Fibroblast of the aortic adventitia (primary cell): ENCODE data around the gene KLK13. TPM values are rescaled to one million over a fixed set of nuclear protein-coding genes. Genes with fewer than 3 reads are reported as not detected.

Experiments used
- DNase-seq: peaks from one replicate; pipeline ENCODE4 v3.0.0-alpha.2; 2010; ENCODE audit warnings: low read depth
- H3K4me3 ChIP-seq: 2 replicates; pipeline ENCODE4 v1.5.1; 2011; ENCODE audit warnings: low read depth, mild to moderate bottlenecking, control low read depth, low read length, moderate library complexity
- total RNA-seq: library from RNA; depleted of rRNA; stranded (reverse); fragments of >200 nt; gene quantifications from 2 replicates; pipeline ENCODE4 v1.2.3, GENCODE V29; 2012; ENCODE audit warnings: low replicate concordance
- TF ChIP-seq, protein P1 (sequence below): IDR thresholded peaks from 2 replicates; pipeline ENCODE4 v1.5.1; 2011; ENCODE audit warnings: mild to moderate bottlenecking, low read length, control low read depth, inconsistent platforms; ENCODE audit not compliant: insufficient read depth

KLK13 gene
- total RNA-seq, 1 donor = not detected

DNA sequence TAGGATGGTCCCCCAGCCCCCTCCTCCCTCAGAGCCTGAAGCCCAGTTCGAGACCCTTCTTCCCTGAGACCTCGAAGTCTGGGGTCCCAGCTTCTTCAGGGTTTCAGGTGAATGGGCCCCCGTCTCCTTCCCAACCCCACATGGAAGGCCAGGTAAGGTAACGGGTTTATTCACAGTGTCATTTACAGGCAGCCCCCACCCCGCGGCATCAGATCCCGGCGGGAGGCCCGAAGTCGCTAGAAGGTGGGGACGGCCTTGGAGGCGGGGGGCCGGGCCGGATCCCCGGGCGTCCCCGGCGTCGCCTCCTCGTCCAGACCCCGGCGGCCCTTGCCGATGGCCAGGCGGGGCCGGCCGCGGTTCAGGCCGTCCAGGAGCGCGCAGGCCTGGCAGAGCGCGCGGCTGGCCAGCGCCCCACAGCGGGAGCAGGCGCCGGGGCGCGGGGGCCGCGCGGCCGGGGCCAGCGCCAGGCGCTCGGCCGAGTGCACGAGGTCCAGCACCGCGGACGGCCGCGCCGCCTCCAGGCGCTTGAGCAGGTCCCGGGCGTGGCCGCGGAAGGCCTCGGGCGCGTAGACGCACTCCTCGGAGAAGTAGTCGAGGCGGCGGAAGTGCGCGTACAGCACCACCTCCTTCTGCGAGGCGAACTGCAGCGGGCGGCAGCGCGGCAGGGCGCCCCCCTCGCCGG, 33.6 kb upstream of the KLK13 start:
- DNase-seq = no peak
- TF ChIP-seq, protein P1, sequence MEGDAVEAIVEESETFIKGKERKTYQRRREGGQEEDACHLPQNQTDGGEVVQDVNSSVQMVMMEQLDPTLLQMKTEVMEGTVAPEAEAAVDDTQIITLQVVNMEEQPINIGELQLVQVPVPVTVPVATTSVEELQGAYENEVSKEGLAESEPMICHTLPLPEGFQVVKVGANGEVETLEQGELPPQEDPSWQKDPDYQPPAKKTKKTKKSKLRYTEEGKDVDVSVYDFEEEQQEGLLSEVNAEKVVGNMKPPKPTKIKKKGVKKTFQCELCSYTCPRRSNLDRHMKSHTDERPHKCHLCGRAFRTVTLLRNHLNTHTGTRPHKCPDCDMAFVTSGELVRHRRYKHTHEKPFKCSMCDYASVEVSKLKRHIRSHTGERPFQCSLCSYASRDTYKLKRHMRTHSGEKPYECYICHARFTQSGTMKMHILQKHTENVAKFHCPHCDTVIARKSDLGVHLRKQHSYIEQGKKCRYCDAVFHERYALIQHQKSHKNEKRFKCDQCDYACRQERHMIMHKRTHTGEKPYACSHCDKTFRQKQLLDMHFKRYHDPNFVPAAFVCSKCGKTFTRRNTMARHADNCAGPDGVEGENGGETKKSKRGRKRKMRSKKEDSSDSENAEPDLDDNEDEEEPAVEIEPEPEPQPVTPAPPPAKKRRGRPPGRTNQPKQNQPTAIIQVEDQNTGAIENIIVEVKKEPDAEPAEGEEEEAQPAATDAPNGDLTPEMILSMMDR = no peak
- no peak overlapping the region for H3K4me3 ChIP-seq

GRCh38 chr19:51097796-51098195, 32.9 kb upstream of the KLK13 start:
- TF ChIP-seq, protein P1 = no peak
- H3K4me3 ChIP-seq = no peak overlapping the region
- no peak for DNase-seq

GRCh38 chr19:51097166-51097738, 32.4 kb upstream of the KLK13 start:
- no peak overlapping the region for H3K4me3 ChIP-seq
- peak; percentile 53 for DNase-seq
- TF ChIP-seq, protein P1 = peak; percentile 73

DNA sequence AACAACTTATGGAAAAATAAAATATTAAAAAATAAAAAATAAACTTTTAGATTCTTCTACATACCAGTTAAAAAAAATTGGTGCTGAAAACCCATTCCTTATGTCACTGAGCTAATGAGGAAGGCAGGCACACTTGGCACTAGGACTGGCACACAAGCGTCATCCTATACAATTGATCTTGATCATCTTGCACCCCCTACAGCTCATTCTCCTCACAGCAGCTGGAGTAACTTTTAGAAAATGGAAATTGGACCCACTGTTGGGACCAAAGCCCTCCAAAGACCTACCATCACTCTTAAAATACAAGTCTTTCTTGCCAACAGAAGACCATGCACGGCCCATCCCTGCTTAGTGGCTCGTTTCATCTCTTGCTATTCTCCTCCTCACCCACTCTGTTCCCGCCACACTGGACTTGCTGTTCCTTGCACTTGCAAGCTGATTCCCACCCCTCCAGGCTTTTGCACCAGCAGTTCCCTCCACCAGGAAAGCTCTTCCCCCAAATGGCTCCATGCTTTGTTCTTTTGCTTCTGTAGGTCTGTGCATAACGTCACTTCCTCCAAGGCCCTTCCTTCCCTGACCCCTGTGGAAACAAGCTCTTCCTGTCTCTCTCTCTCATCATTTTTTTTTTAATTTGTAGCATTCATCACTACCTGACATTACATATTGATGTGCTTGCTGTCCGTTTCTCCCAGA, 31.7 kb upstream of the KLK13 start:
- TF ChIP-seq, protein P1 = peak; percentile 25
- H3K4me3 ChIP-seq = no peak overlapping the region
- DNase-seq = no peak

- DNase-seq = no peak
- TF ChIP-seq, protein P1 = peak; percentile 66
- no peak overlapping the region for H3K4me3 ChIP-seq
Measured at GRCh38 chr19:51094696-51095279, 29.9 kb upstream of the KLK13 start.

GRCh38 chr19:51093510-51094345, 28.8 kb upstream of the KLK13 start:
- H3K4me3 ChIP-seq = no peak overlapping the region
- TF ChIP-seq, protein P1 = no peak
- DNase-seq = no peak
